ENCODE data around the gene HS6ST2. TPM values are rescaled to one million over a fixed set of nuclear protein-coding genes. Genes with fewer than 3 reads are reported as not detected.

Gene HS6ST2
- total and polyA plus RNA-seq, 10 of the 15 experiments (the other 5 are each of a cell fraction or from before 2014, with no cell fraction given) = not detected

GRCh38 chrX:132887569-132887968, 70.9 kb downstream of the HS6ST2 start:
- no peak for FAIRE-seq
- BruUV-seq (replicated peaks) = no TSS peak
- Histone ChIP-seq H3K4me3 (no peak overlapping the region), H3K4me2 (ENCODE audit: control insufficient read depth, insufficient read depth) (no peak overlapping the region), H3K27me3 (replicated peaks in 1 of 2; ENCODE audit: control insufficient read depth in 2 of 2, insufficient read depth in 2 of 2, low read length in 1 of 2) (no peaks in the 10 kb centered on the region), H3K36me3 (ENCODE audit: control insufficient read depth in 2 of 2, insufficient read depth in 2 of 2, low read length in 1 of 2) (no peaks in the 10 kb centered on the region), H3K9me3 (replicated peaks; ENCODE audit: control insufficient read depth, insufficient read depth, low read length) (no peaks in the 10 kb centered on the region), H3K4me1 (ENCODE audit: control insufficient read depth, insufficient read depth, low read length) (no peaks in the 10 kb centered on the region), H4K20me1 (ENCODE audit: control insufficient read depth, insufficient read depth) (no peaks in the 10 kb centered on the region), H3K27ac (ENCODE audit: control insufficient read depth, insufficient read depth) (no peak overlapping the region), H2AFZ (ENCODE audit: control insufficient read depth, low read depth, low read length) (no peak overlapping the region), H3K9ac (ENCODE audit: control insufficient read depth, insufficient read depth, low read length) (no peak overlapping the region), H3K79me2 (ENCODE audit: control insufficient read depth, insufficient read depth, low read length) (no peaks in the 10 kb centered on the region)
- ChIA-PET SMC1A (ENCODE audit: uncharacterized antibody, unreplicated experiment) (no interaction called here), CTCF (no interaction called here), POLR2A (no interaction called here), RAD21 (ENCODE audit: unreplicated experiment) (no interaction called here)
- intact Hi-C loops (cut with micrococcal nuclease; ENCODE audit: unreplicated experiment) = no loop called here
- in situ Hi-C loops (cut with MboI) = no loop called here
- no peak for ATAC-seq
- DNase-seq (ENCODE audit: low read depth, low spot score) = no peak
- TF ChIP-seq MEF2A (IDR thresholded peaks at IDR 0.05; ENCODE audit: insufficient read depth, low read depth, low read length) = no peak
- no peak for TF ChIP-seq HDAC2 (IDR thresholded peaks at IDR 0.05)
- no peak for TF ChIP-seq CHD4 (IDR thresholded peaks at IDR 0.05)
- TF ChIP-seq PRDM15 (CRISPR knock-in tag; IDR thresholded peaks at IDR 0.05) = no peak
- TF ChIP-seq KAT2A (conservative IDR thresholded peaks at IDR 0.05; ENCODE audit: control insufficient read depth, low read depth, low read length) = no peak
- TF ChIP-seq E4F1 (IDR thresholded peaks at IDR 0.05; ENCODE audit: borderline replicate concordance, partially characterized antibody) = no peak
- no peak for TF ChIP-seq SP1 (IDR thresholded peaks at IDR 0.05; ENCODE audit: low read depth, low read length)
- TF ChIP-seq MYC (IDR thresholded peaks at IDR 0.05; ENCODE audit: insufficient read depth, insufficient read length, insufficient replicate concordance, low read length, severe bottlenecking) = no peak
- no peak for TF ChIP-seq BHLHE40 (IDR thresholded peaks at IDR 0.05; ENCODE audit: borderline replicate concordance in 1 of 2, low read depth in 2 of 2, low read length in 1 of 2)
- TF ChIP-seq NFIC (IDR thresholded peaks at IDR 0.05; ENCODE audit: low read depth, low read length) = no peak
- TF ChIP-seq RB1 (IDR thresholded peaks at IDR 0.05; ENCODE audit: borderline replicate concordance) = no peak
- TF ChIP-seq ZNF687 (IDR thresholded peaks at IDR 0.05) = no peak
- no peak for TF ChIP-seq HCFC1 (IDR thresholded peaks at IDR 0.05; ENCODE audit: low read length)
- TF ChIP-seq NR2F1 (conservative IDR thresholded peaks at IDR 0.05) = no peak
- TF ChIP-seq FOS (IDR thresholded peaks at IDR 0.05; ENCODE audit: borderline replicate concordance, extremely low read depth, insufficient read length) = no peak
- no peak for TF ChIP-seq LARP7 (IDR thresholded peaks at IDR 0.05)
- TF ChIP-seq JUND (IDR thresholded peaks at IDR 0.05; ENCODE audit: low read depth, low read length) = no peak

Data from GM12878 (cell line).